Panc1 (cell line): ENCODE results near the gene KCNK6. TPM values are rescaled to one million over a fixed set of nuclear protein-coding genes. Genes with fewer than 3 reads are reported as not detected.

ENCODE experiments used
- ATAC-seq: fragments of 200-7000 bp; cut with Tn5 transposase; 2 replicates; pipeline ENCODE4 v1.9.1; 2020; ENCODE audit warnings: mild to moderate bottlenecking, moderate library complexity
- BruUV-seq: library from RNA; stranded (reverse); fragments of 400-500 nt; replicated peaks from 2 replicates; lab custom pipeline; 2021; lab: Mats Ljungman, UMichigan
- CTCF ChIA-PET: fragments of 300-600 bp; sonication (Branson Sonifier 250); formaldehyde crosslinking; loops from one replicate; lab custom pipeline; 2022; ENCODE audit warnings: antibody characterized with exemption; lab: Charles Lee
- POLR2A ChIA-PET: fragments of 300-600 bp; sonication (Branson Sonifier 250); formaldehyde crosslinking; loops from one replicate; lab custom pipeline; 2022; ENCODE audit warnings: antibody characterized with exemption; lab: Charles Lee
- DNase-seq: peaks from one replicate; pipeline ENCODE4 v3.0.0-alpha.2; 2010; ENCODE audit warnings: low read depth, low spot score
- H3K27ac ChIP-seq: 2 replicates; pipeline ENCODE4 v1.5.1; 2011; ENCODE audit warnings: mild to moderate bottlenecking, low read length, inconsistent platforms
- H3K27me3 ChIP-seq: fragments of 200-500 bp; sonication (Bioruptor generic); 2 replicates; pipeline ENCODE4 v1.6.0; 2014; ENCODE audit warnings: low read length, inconsistent platforms; ENCODE audit not compliant: control insufficient read depth, insufficient read depth
- H3K36me3 ChIP-seq: fragments of 200-500 bp; sonication (Bioruptor generic); 2 replicates; pipeline ENCODE4 v1.5.1; 2014; ENCODE audit warnings: inconsistent platforms, mild to moderate bottlenecking, low read length, moderate library complexity; ENCODE audit not compliant: control insufficient read depth, insufficient read depth
- H3K4me1 ChIP-seq: 2 replicates; pipeline ENCODE4 v1.5.1; 2011; ENCODE audit warnings: inconsistent platforms, mild to moderate bottlenecking, low read length, moderate library complexity; ENCODE audit not compliant: control insufficient read depth, insufficient read depth
- H3K4me3 ChIP-seq, 2 experiments: 2 replicates each; pipeline ENCODE4 v1.5.1; 2011 to 2012; ENCODE audit warnings: low read depth in 2 of 2, low read length in 2 of 2, mild to moderate bottlenecking in 2 of 2, inconsistent platforms in 1 of 2, moderate library complexity in 1 of 2
- H3K9me3 ChIP-seq: fragments of 200-500 bp; sonication (Bioruptor generic); 2 replicates; pipeline ENCODE4 v1.5.1; 2014; ENCODE audit warnings: low read depth, mild to moderate bottlenecking, inconsistent platforms, low read length, moderate library complexity; ENCODE audit not compliant: control insufficient read depth, insufficient read depth
- CTCF ChIP-seq: fragments of 450-650 bp; IDR thresholded peaks from 2 replicates; pipeline ENCODE4 v1.5.1; 2017; ENCODE audit warnings: mild to moderate bottlenecking
- POLR2AphosphoS5 ChIP-seq: IDR thresholded peaks from 2 replicates; pipeline ENCODE4 v1.6.1; 2012; ENCODE audit warnings: mild to moderate bottlenecking, low read depth, low read length, moderate library complexity
- REST ChIP-seq, 2 experiments: IDR thresholded peaks; 2 replicates each; pipeline ENCODE4 v1.6.1; 2011 to 2012; ENCODE audit warnings: low read depth in 2 of 2, control low read depth in 1 of 2, low read length in 1 of 2, mild to moderate bottlenecking in 1 of 2, moderate library complexity in 1 of 2; ENCODE audit not compliant: insufficient read depth in 1 of 2
- SIN3A ChIP-seq: IDR thresholded peaks from 2 replicates; pipeline ENCODE4 v1.6.1; 2012; ENCODE audit warnings: low read depth, mild to moderate bottlenecking, low read length, moderate library complexity, borderline replicate concordance; ENCODE audit not compliant: insufficient read depth
- TCF7L2 ChIP-seq: IDR thresholded peaks from 2 replicates; pipeline ENCODE4 v1.6.1; 2011; ENCODE audit warnings: mild to moderate bottlenecking, low read depth, low read length, inconsistent platforms
- in situ Hi-C: cut with HindIII; loops from 2 replicates; pipeline ENCODE4 v1.10.0; 2016; ENCODE audit warnings: low sequenced_read_pairs, low pct_unique_long_range_greater_than_20kb
- intact Hi-C: fragments of 100-400 bp; cut with micrococcal nuclease; formaldehyde crosslinking; loops from one replicate; pipeline ENCODE4 v1.10.0; 2022; ENCODE audit not compliant: unreplicated experiment
- total RNA-seq: library from RNA; stranded (reverse); gene quantifications from one replicate; pipeline ENCODE4 v1.2.1, GENCODE V29; 2021; ENCODE audit not compliant: unreplicated experiment

KCNK6 gene
- total RNA-seq, 1 experiment from 2014 or later: 17.2 TPM

GRCh38 chr19:38298821-38299680, 20.6 kb upstream of the KCNK6 start:
- Histone ChIP-seq H3K27me3 (no peaks in the 10 kb centered on the region), H3K27ac (peak overlapping the region; percentile 90), H3K4me1 (peaks cover 53% of the 10 kb centered on the region), H3K4me3 (0 out of 4 replicates have a peak overlapping the region, but pooled peaks of 1 of the 2 experiments have one; percentile 2), H3K36me3 (no peaks in the 10 kb centered on the region), H3K9me3 (no peaks in the 10 kb centered on the region)
- intact Hi-C loops: no loop called here
- BruUV-seq: no TSS peak
- TF ChIP-seq SIN3A: no peak
- peak; percentile 85 for TF ChIP-seq TCF7L2
- ChIA-PET POLR2A (interaction anchor here (0.6 kb wide), 3 partner anchors 20 to 327 kb away, joined by 3 to 6 read pairs (median 4); no protein-coding TSS in a partner anchor), CTCF (interaction anchor here (1.3 kb wide), 1 partner anchor 34 kb away, joined by 3 read pairs; no protein-coding TSS in a partner anchor)
- in situ Hi-C loops: no loop called here
- ATAC-seq: peak; percentile 2
- DNase-seq: no peak

- DNase-seq (peak; percentile 86), ATAC-seq (peak; percentile 57)
- H3K4me1 ChIP-seq: peaks cover 61% of the 10 kb centered on the region
- no peaks in the 10 kb centered on the region for H3K9me3 ChIP-seq
- H3K27ac ChIP-seq: peak within 1 kb of the TSS; percentile 90
- peak within 1 kb of the TSS; percentile 71 to 88 for H3K4me3 ChIP-seq
- in situ Hi-C loops (no loop called here), intact Hi-C loops (no loop called here)
- ChIA-PET CTCF (interaction anchor here (1.1 kb wide), 1 partner anchor 37 kb away, joined by 3 read pairs; no protein-coding TSS in a partner anchor), POLR2A (interaction anchor here (0.6 to 1.4 kb wide), 5 partner anchors 33 to 1617 kb away, joined by 3 to 13 read pairs (median 8); no protein-coding TSS in a partner anchor)
- TF ChIP-seq POLR2AphosphoS5 (peak; percentile 95), TCF7L2 (no peak), SIN3A (0 out of 2 replicates have a peak, but pooled peaks have one; percentile 51), REST (IDR thresholded peaks at IDR 0.05; ENCODE audit: insufficient read depth in 1 of 2, low read depth in 2 of 2, low read length in 1 of 2) (no peak), CTCF (no peak)
- no peaks in the 10 kb centered on the region; the same call in 1 of the 2 replicates for H3K36me3 ChIP-seq
- BruUV-seq: no TSS peak
- no peaks in the 10 kb centered on the region for H3K27me3 ChIP-seq
These were observed 15.9 kb upstream of the KCNK6 start, which contains the start of gene C19orf33 for GRCh38 chr19:38303517-38304351. Gene C19orf33 (plus strand): TSS chr19:38304251. CDS start chr19:38304262, 11 bp downstream.
